ENCODE measurements around the gene MYCL. TPM values are rescaled to one million over a fixed set of nuclear protein-coding genes. Genes with fewer than 3 reads are reported as not detected.
"Not testable (repeated sequence)": the region's sequence is repeated elsewhere in the genome, so short reads cannot be mapped to it uniquely, and the experiment has no call there.

Gene MYCL
- polyA plus RNA-seq, 3 donors = 24.8 to 84.0 (median 74.7) TPM

GRCh38 chr1:39917825-39918224 is 16.1 kb upstream of the MYCL start:
- Histone ChIP-seq H2AFZ (ENCODE audit: insufficient read depth, low read depth, low read length, poor library complexity, severe bottlenecking) (no peak overlapping the region), H3K4me1 (ENCODE audit: control insufficient read depth in 1 of 2, insufficient read depth in 2 of 2, low read length in 2 of 2) (peaks cover 9 to 13% of the 10 kb centered on the region in 2 donors), H3K79me2 (ENCODE audit: insufficient read depth, low read length) (no peaks in the 10 kb centered on the region), H4K20me1 (ENCODE audit: insufficient read depth, low read length) (no peaks in the 10 kb centered on the region), H3K4me2 (replicated peaks; ENCODE audit: extremely low read depth, low read length, poor library complexity, severe bottlenecking) (no peak overlapping the region), H3K9ac (ENCODE audit: insufficient read depth, low read length, poor library complexity, severe bottlenecking) (no peak overlapping the region), H3K36me3 (replicated peaks in 1 of 2; ENCODE audit: control insufficient read depth in 1 of 2, insufficient read depth in 2 of 2, low read length in 2 of 2) (no peaks in the 10 kb centered on the region), H3K27me3 (ENCODE audit: control insufficient read depth in 2 of 2, insufficient read depth in 2 of 2, low read length in 2 of 2) (no peaks in the 10 kb centered on the region), H3K4me3 (replicated peaks in 1 of 3; ENCODE audit: low read depth in 2 of 3, low read length in 3 of 3) (no peak overlapping the region), H3K9me3 (replicated peaks in 1 of 2; ENCODE audit: control insufficient read depth in 1 of 2, insufficient read depth in 1 of 2, low read length in 2 of 2) (no peaks in the 10 kb centered on the region), H3K27ac (ENCODE audit: low read depth in 1 of 2, low read length in 2 of 2) (no peak overlapping the region)
- Mint-ChIP-seq H3K9me3 (no peaks in the 10 kb centered on the region), H3K4me3 (no peak overlapping the region), H3K4me1 (peaks cover 10% of the 10 kb centered on the region), H3K36me3 (no peaks in the 10 kb centered on the region), H3K27me3 (ENCODE audit: low read depth in 3 of 3) (peaks cover 3 to 9% (median 4%) of the 10 kb centered on the region in 3 donors), H3K27ac (peak overlapping the region in 1 of 7 donors; percentile 5)
- WGBS (ENCODE audit: insufficient coverage) = 100% methylated on average over 1 of the region's 2 CpGs
- no peak for TF ChIP-seq CTCF (IDR thresholded peaks at IDR 0.05)
- DNase-seq = no peak
- intact Hi-C loops (cut with micrococcal nuclease) = loop anchor here in 1 of 2 donors (2.0 kb wide), 1 partner anchor 57 kb away; no protein-coding TSS in a partner anchor

- Mint-ChIP-seq H3K9me3 (peaks cover 0 to under 1% (median 0%) of the 10 kb centered on the region in 7 donors), H3K27me3 (ENCODE audit: low read depth in 3 of 3) (peaks cover 4 to 9% (median 4%) of the 10 kb centered on the region in 3 donors), H3K4me3 (no peak overlapping the region), H3K4me1 (peaks cover 2% of the 10 kb centered on the region), H3K27ac (no peak overlapping the region), H3K36me3 (no peaks in the 10 kb centered on the region)
- H3K4me3 ChIP-seq (replicated peaks in 1 of 3; ENCODE audit: low read depth in 2 of 3, low read length in 3 of 3) = no peak overlapping the region
- no peak for TF ChIP-seq CTCF (IDR thresholded peaks at IDR 0.05)
- no peaks in the 10 kb centered on the region for H4K20me1 ChIP-seq (ENCODE audit: insufficient read depth, low read length)
- H3K9me3 ChIP-seq (replicated peaks in 1 of 2; ENCODE audit: control insufficient read depth in 1 of 2, insufficient read depth in 1 of 2, low read length in 2 of 2) = no peaks in the 10 kb centered on the region
- no peak overlapping the region for H3K9ac ChIP-seq (ENCODE audit: insufficient read depth, low read length, poor library complexity, severe bottlenecking)
- 94% methylated on average over 2 of the region's 6 CpGs for WGBS (ENCODE audit: insufficient coverage)
- no peak for DNase-seq
- intact Hi-C loops (cut with micrococcal nuclease) = loop anchor here in 1 of 2 donors (2.0 kb wide), 1 partner anchor 59 kb away; no protein-coding TSS in a partner anchor
- H3K79me2 ChIP-seq (ENCODE audit: insufficient read depth, low read length) = no peaks in the 10 kb centered on the region
- H3K27ac ChIP-seq (ENCODE audit: low read depth in 1 of 2, low read length in 2 of 2) = no peak overlapping the region
- peaks cover 0 to 4% of the 10 kb centered on the region in 2 donors for H3K4me1 ChIP-seq (ENCODE audit: control insufficient read depth in 1 of 2, insufficient read depth in 2 of 2, low read length in 2 of 2)
- H3K27me3 ChIP-seq (ENCODE audit: control insufficient read depth in 2 of 2, insufficient read depth in 2 of 2, low read length in 2 of 2) = no peaks in the 10 kb centered on the region
- no peaks in the 10 kb centered on the region for H3K36me3 ChIP-seq (replicated peaks in 1 of 2; ENCODE audit: control insufficient read depth in 1 of 2, insufficient read depth in 2 of 2, low read length in 2 of 2)
- no peak overlapping the region for H2AFZ ChIP-seq (ENCODE audit: insufficient read depth, low read depth, low read length, poor library complexity, severe bottlenecking)
- H3K4me2 ChIP-seq (replicated peaks; ENCODE audit: extremely low read depth, low read length, poor library complexity, severe bottlenecking) = no peak overlapping the region
Observed at GRCh38 chr1:39915499-39916129, 13.9 kb upstream of the MYCL start.

GRCh38 chr1:39913136-39913535 is 11.4 kb upstream of the MYCL start:
- H3K9ac ChIP-seq (ENCODE audit: insufficient read depth, low read length, poor library complexity, severe bottlenecking); H3K27ac ChIP-seq (ENCODE audit: low read depth in 1 of 2, low read length in 2 of 2); H3K36me3 ChIP-seq (replicated peaks in 1 of 2; ENCODE audit: control insufficient read depth in 1 of 2, insufficient read depth in 2 of 2, low read length in 2 of 2); intact Hi-C loops (cut with micrococcal nuclease); H3K79me2 ChIP-seq (ENCODE audit: insufficient read depth, low read length); H3K27ac Mint-ChIP-seq; H3K27me3 Mint-ChIP-seq (ENCODE audit: low read depth in 3 of 3); H3K4me1 Mint-ChIP-seq; H3K4me2 ChIP-seq (replicated peaks; ENCODE audit: extremely low read depth, low read length, poor library complexity, severe bottlenecking); H3K36me3 Mint-ChIP-seq; H3K9me3 Mint-ChIP-seq; H2AFZ ChIP-seq (ENCODE audit: insufficient read depth, low read depth, low read length, poor library complexity, severe bottlenecking); H3K27me3 ChIP-seq (ENCODE audit: control insufficient read depth in 2 of 2, insufficient read depth in 2 of 2, low read length in 2 of 2); H3K4me3 Mint-ChIP-seq; H3K4me1 ChIP-seq (ENCODE audit: control insufficient read depth in 1 of 2, insufficient read depth in 2 of 2, low read length in 2 of 2); H3K4me3 ChIP-seq (replicated peaks in 1 of 3; ENCODE audit: low read depth in 2 of 3, low read length in 3 of 3); H4K20me1 ChIP-seq (ENCODE audit: insufficient read depth, low read length); DNase-seq; H3K9me3 ChIP-seq (replicated peaks in 1 of 2; ENCODE audit: control insufficient read depth in 1 of 2, insufficient read depth in 1 of 2, low read length in 2 of 2): not testable (repeated sequence)
- WGBS (ENCODE audit: insufficient coverage) = no CpG with 5 or more reads among the region's 30 CpGs
